NCI-H1105 treated with DMSO at 0.1 percent for 48 hours (cell line): ENCODE results near the gene FAM78B.

Source experiments
- DNase-seq: peaks from one replicate; lab custom pipeline; 2025; lab: John Stamatoyannopoulos, UW

Gene FAM78B

DNA sequence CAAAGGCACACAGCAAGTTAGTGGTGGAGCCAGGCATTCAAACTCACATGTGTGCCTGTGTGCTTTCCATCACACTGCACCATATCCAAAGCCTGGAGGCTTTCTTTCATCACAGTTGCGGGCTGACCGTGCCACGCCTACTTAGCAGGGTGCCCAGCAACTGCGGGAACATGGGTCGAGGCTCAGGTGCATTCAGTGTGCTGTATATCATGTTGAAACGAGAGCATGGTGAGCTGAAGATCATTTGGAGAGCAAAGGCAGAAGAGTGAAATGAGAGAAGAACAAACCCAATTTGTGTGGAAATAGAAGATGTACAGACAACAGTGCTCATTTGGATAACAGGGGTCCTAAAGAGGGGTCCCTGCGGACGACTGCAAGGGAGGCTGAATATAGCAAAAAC lies 46.5 kb downstream of the FAM78B start:
- no peak for DNase-seq

DNA sequence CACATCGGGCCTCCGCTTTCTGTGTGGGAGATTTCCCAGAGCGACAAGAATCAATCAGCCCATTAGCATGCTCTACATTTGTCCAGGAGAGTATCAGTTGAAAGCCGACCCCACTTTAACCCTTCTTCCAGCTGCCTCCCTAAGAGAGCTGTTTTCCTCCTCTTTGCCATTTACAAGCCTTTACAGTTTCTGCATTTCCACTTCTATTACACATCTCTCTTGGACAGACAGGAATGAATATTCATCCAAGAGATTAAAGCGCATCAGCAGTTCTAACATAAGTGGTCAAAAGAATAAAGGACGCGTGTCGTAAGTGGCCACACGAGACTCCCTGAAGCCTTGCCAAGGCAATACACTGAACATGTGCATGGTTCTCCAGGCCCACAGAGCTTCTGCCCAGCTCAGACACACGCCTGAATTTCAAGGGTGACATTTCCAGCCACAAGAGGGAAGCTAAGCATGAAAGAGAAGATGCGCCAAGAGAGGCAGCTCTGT lies 47.3 kb downstream of the FAM78B start:
- DNase-seq: no peak

DNA sequence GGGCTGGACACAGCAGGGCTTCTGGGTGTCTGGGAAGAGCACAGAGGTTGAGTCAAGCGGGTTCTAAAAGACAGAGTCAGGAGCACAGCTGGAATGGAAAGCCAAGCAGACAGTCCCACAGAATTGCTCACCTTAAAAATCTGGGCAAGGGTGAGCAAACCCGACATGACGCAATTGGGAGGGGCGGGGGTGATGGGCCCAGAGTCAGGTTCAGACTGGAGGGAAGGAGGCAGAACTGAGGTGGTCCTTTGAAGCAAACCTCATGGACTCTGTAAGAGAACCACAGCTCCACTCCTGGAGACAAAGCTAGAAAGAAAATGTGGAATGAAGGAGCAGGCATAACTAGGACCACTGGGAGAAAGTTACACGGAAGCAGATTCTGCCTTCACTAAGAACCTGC lies 49.0 kb downstream of the FAM78B start:
- no peak for DNase-seq

DNA sequence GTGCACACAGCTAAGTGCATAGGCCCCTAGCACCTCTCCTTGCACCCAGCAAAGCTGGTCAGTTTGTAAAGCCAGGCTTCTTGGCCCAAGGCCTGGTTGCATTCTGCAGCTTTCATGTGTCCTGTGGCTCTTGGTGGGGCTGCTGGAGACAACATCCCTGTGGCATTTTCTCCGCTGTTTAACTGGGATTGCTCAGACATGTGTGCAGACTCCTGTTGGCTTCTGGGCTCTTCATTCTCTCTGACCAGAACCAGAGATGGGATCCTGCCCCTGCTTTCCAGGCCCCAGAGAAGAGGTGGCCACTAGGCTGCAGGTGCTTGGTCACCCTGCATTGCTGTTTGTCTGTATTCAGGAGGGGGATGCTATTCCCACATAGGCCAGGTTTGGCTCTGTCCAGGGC lies 50.8 kb downstream of the FAM78B start:
- no peak for DNase-seq

DNA sequence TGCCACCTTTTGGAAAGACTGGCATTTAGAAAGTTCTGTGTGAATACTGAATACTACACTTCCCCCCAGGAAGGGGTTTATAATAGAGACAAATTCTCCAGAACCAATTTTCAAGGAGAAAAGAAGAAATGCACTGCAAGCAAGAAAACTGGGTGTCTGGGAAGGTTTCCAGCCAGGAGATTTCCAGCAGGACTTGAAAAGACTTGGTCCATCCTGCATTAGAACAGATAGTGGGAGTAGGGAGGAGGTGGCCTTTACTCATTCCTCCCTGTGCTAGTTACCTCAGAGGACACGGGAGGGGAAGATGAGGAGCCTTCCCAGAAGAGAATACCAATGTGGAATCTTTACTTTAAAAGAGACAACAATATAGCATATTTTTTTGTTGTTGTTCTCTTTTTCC lies 52.4 kb downstream of the FAM78B start:
- no peak for DNase-seq

DNA sequence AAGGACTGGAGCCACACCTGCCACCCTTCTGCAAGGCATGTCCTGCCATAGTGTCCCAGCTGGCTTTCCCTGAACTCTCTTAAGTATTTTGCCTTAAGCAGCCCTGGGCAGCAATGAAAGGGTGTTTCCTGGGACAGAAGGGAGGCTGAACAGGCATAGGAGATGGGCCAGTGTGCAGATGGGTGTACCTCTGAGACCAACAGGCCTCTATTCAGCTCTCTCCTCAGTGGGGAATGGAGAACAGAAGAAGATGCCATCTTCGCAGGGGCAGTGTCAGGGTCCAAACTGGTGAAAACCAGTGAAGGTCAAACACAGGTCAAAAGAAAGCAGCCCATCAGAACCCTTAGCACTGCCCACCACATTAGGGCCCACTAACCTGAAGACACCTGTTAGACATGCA lies 53.2 kb downstream of the FAM78B start:
- no peak for DNase-seq

DNA sequence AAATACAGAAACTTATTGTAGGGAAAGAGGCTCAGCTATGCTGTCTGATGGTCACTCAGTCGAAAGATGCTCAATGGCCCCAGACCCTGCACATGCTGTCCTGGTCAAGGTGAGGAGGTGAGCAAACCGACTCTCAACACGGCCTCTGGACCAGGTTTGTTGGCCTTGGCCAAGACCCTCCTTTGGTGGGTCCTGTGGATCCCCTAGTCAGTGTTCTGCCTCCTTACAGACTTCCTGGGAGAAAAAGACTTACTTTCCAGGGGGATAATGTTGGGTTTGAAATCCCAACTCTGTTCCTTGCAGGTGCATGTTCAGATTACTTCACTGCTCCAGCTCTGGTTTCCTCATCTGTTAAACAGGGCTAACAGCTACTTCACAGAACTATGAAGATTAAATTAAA lies 53.8 kb downstream of the FAM78B start:
- no peak for DNase-seq

DNA sequence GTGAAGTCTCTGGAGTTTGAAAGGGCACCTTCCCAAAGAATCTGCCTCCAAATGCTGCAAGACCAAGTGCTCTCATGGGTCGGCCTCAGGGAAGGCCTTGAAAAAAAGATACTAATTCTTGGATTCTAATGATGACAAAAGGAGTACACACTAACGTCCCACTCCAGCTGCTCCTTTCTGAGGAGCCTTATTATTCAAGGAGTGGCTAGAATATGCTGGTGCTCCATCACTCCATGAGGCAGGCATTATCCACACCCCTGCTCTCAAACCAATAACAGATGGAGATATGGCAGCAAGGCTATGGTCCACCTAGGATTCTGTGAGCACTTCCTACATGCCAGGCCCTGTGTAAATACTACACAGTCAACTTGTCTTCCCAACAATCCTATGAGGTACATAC lies 54.4 kb downstream of the FAM78B start:
- no peak for DNase-seq

DNA sequence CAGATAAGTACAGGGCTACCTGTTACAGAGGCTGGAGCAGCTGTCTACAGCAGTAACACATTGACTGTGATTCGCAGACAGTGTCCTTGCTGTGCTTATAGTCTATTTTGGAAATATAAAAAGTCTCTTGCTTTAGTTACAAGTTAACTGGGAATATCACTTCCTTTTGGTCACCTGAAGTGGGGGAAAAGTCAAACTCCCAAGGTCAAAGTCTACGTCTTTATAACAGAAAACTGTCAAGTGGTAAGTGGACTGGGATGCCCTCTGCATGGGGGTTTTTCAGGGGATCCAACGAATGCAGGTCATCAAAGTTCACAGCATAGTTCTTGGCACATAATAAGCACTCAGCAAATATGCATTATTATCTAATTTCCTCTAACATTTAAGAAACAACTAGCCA lies 55.4 kb downstream of the FAM78B start:
- DNase-seq: no peak

DNA sequence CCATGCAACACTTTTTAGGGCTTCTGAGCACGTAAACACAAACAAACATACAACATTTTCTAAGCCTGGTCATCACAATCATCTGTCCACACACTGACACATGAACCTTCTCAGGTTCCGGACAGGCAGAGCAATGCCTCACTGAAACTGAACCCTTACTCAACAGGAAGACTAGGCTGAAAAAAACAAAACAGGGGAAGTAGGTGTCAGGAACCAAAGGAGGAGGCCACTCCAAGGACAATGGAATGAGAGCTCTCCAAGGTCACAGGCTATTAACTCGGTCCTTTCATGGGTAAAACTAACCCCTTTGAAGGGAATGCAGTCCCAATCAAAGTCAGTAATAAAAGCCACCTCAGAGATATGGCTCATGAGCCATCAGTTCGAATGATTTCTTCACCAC lies 76.6 kb downstream of the FAM78B start:
- no peak for DNase-seq

DNA sequence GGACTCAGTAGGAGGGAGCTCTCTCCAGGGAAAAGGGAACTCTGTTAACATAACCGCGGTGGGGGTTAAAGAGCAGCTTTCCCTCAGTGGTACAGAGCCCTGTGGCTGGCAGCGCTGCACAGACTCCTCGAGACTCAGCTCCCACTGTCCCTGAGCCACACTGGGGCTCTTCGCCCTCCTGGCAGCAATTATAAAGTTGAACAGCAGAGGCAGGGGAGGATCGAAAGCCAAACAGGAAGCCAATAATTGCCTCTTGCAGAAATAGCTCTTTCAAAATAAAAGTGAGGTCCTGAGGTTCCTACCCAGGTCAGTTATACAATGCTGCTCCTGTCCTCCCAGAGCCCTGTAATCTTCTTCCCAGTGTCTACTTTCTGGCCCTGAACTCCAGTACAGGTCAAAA lies 77.0 kb downstream of the FAM78B start:
- DNase-seq: peak; percentile 43

DNA sequence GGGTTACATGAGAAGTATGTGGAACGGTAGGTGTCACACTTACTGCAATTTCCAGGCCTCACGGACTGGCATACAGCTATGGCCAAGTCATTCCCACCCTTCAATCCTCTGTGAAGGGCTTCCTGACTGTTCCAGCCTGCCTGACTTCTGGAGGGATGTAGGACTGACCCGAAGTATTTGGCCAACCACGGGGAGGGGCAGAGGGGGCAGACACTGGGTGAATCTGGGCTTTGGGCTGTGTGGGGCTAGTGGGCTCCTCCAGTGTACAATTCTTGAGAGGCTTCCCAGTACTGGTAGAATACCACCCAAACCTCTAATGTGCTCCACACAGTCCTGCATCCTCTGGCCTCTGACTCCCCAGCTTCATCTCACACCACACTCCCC lies 78.2 kb downstream of the FAM78B start:
- DNase-seq: no peak

DNA sequence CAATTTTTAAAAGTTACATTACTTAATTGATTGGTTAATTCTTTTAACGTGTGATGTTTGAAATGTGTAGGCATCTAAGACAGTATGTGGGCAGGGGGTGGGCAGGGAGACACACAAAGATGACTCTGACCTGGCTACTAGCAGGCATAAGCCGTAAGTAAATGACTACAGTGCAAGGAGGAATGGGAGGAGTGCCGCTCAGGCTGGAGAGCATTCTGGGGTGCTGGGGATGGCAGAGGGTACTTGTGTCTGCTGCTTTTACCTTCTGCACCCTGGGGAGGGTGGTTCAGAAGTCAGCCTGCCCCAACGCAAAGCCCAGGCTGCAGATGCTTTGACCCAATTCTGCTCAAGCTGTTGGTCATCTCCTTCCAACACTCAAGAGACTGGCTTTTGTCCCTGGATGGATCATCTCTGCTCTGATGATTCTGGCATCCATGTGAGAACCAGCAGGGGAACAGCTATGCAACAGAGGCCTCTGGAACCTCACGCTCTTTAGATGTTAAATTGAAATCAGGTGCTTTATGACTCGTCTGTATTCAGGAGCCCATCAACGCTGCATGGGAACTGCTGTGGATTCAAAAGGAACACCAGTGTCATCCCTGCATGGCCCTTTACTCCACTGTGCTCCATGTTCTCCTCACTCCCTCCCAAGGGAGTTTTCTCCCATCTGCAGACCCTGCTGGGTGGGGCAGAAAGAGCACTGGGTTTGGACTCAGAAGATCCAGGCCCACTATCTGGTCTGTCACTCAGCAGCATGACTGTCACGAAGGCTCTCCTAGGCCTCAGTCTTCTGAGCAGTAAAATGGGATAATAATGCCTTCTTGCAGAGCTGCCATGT lies 78.8 kb downstream of the FAM78B start:
- no peak for DNase-seq

DNA sequence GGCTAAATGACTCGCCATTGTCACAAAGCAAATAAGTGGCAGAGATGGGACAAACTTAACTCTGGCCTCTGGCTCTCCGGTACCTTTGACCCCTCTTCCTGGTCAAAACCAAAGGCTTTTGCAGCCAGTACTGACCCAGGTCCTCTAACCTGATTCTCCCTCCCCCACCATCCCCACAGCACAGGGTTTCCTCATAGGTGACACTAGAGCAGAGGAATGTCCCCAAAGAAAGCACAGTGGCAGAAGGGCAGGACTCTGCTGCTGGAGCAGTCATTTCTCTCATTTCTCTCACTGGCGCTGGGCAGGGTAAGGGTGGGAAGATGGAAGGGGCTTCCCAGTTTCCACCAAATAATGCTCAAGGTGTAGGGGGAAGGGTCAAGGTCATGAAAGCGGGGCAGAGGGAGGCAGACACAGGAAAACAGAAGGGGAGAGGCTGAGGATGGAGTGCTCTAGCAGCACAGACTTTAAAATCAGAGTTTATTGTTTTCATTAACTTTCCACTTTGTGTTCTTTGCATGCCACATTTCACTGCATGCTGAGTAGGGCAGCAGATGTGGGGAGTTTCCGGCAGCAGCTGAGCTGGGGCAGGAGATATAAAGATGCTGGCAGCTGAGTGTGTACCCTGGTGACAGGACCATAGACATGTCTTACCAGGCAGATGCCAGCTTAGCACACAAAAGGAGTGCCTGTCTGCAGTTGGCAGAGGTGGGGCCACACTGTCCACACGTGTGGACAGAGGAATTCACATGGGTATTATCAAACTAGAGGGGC lies 80.5 kb downstream of the FAM78B start:
- no peak for DNase-seq

DNA sequence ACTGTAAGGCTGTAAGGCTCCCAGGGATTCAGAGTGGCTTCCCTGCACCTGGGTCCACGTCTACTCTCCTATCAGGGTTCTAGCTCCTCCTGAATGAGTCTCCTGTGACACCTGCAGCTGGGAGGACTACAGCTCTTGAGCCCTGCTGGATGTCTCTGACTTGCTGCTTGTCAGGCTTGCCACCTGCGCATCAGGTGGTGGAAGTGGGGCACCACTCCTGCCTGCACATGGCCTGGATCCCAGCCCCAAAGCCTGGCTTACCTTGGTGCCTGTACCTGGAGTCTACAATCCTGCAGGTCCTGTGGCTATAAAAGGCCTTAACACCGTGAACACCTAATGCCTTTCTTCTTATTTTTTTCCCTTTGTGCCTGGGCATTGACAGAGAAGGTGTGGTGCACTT lies 82.2 kb downstream of the FAM78B start:
- DNase-seq: no peak

DNA sequence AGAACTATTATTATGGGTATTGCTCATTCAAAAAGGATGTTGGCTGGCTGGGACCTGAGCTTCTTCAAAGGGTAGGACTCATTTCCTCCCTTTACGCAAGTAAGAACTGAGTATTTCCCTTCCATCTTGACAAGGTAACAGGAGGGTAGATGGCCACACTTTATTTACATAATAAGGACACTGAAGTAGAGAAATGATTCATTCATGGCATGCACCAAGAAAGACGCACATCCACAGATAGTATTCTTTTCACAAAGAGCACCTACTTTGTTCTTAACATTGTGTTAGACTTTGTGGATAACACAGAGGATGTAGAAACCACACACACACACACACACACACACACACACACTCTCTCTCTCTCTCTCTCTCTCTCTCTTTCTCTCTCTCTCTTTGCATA lies 82.9 kb downstream of the FAM78B start:
- no peak for DNase-seq

DNA sequence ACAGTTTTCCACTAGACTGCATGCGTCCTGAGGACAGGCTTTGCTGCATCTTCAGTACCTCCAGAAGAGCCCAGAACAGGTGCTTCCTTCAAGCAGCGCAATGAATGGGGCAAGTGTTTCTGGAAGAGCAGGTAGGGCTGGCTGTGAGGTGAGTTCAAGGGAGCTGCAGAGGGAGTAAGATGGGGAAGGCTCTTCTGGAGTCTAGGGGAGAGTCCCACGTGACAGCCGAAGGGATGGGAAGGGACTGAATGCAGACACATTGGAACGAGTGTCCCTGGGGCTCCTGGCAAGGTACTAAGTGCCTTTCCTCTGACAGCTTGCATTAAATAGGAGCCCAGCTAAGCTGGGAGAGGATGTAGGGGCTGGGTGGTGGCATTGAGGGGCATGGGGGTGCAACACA lies 84.2 kb downstream of the FAM78B start:
- no peak for DNase-seq

DNA sequence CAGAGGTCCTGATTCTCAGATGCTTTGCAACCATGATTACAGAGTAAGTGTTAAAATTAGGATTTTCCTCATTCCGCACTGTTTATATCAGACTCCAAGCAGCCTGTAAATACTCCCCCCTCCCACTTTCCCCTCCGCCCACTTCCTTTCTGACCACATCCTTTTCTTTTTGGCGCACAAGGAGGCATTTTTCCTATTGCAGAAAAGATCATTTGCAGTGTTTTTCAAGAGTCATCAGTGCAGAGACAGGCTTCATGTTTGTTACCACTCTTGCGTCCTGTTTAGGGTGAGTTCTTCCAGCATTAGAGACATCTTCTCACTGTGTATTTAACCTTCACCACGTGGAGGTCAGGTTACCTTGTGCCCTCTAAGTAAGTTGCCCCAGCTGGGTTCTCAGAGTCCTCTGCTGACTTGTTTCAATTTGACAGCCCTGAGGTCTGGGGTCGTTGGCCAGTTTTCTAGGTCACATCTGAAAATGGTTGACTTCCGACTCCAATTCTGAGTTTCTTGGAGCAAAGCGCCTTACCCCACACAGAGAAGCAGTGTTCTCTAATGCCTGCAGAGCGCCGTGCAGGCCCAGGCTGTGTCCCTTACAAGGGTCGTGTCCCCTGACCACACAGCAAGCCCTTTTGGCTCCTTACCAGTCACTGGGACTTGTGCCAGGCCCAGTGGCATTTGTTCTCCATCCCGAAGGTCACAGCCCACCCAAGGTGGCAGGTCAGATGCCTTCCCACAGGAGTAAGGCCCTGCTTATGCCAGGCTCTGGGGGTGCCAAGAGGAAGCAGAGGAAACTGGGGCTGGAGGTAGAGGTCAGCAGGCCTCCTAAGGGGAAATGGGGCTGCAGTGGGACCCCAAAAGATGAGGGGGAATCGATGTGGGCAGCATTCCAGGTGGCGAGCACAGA lies 85.6 kb downstream of the FAM78B start:
- DNase-seq: no peak

DNA sequence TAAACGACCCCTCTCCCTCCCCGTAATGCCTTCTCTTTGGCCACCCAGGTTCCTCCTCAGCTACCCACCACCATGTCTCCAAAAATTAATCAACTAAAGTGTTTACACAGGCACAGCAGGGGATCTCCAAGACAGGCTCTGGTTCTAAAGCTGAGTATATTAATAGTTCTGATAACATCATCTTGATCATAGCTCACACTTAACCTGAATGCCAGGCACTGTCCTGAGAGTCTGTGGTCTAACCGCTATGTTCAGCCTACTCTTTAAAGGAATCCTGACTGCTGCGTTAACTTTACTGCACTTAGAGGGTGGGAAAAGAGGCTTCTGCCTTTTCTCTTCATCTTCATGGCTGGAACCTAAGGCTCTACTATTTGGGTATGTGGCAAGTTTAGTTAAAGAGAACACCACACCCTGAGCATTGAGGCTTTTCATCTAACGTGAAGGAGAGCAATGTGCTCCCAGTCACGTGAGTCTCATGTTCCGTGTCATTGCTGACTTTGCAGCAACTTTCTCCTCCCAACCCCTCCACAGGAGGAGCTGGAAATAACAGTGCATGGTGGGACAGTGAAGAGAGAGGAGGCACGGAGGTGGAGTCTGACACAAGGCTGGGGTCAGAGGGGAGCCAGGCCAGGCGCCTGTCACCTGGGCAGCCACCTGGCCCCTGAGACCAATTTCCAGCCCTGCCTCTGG lies 86.4 kb downstream of the FAM78B start:
- DNase-seq: no peak

DNA sequence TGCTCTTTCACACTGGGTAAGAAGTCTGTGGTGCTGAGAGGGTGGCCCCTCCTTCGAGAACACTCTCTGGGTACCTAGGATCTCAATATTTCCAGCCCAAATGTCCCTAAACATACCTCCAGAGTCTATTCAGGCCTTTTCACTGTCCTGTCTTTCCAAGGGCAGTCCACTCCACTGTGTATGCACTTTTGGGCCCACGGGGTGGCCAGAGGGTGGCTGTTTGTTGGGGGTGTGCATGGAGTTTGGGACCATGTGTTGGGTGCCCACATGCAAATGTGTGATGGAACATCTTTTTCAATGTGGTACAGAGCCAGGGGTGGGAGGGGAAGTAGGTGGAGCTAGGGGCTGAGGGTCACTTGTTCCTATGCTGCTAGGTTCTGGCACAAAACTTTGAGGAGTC lies 87.5 kb downstream of the FAM78B start:
- no peak for DNase-seq

DNA sequence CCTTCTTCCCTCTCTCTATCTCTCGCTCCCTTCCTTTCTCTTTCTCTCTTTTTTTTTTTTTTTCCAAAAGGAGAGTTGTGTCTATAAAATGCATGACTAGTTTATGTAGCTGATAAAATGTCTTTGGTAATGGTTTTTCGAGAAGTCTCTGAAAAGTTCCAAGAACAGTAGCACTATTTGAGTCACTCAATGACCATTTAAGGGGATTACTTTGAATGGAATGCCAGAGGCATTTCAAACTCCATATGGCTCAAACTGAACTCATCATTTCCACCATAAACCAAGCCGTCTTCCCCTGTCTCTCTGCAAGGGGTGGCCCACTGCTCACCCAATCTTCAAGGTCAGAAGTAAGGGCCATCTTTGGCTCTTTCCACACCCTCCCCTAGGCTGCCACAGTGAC lies 93.3 kb downstream of the FAM78B start:
- DNase-seq: no peak

DNA sequence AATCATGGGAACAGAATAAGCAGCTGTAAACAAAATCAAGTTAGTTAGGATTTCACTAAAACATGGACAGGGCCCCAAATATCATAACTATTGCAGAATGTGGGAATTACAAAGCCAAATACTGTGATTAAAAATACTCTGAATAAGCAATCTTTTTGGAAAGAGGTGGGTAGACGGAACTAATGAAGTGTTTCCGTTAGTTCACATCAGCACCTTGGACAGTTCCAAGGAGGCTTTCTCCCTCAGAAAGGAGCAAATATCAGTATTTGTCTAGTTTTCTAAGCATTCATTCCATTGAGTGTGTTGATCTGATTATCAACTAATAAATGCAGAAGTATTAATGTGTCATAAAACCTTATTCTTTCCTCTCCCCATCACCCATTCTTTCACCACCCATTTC lies 97.4 kb downstream of the FAM78B start:
- no peak for DNase-seq
